ENCODE data around the gene GRAMD4.
A peak's percentile ranks its signal among the peaks of the same experiment; 100 is the strongest.

Gene GRAMD4

DNA sequence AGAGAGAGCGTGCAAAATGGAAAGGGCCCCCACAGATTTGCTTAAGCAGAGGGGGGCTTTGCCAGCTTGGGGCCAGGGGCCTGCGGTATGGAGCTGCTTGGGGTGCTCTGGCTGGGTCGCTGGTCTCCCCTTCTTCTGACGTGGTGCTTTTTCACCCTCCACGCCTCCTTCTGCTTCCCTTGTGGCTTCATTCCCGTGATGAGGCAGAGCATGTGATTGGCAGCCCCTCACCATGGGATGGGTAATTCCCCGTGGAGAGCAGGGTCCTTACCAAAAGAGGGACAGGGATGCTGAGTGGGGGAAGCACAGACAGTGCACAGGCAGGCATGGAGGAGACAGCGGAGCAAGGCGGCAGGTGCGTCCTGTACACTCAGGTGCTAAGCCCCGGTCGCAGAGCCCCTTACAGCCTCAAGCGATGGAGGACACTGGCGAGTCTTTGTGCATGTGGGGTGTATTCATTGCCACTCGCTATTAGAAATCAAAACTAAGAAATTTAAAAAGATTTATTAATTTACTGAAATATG is 19.9 kb upstream of the GRAMD4 start:
- Mint-ChIP-seq H3K9me3 (peaks cover 4% of the 10 kb centered on the region), H3K4me3 (no peak overlapping the region), H3K27me3 (no peaks in the 10 kb centered on the region), H3K36me3 (ENCODE audit: low read depth) (no peaks in the 10 kb centered on the region), H3K4me1 (peaks cover 15% of the 10 kb centered on the region), H3K27ac (no peak overlapping the region)
- DNase-seq (no peak), ATAC-seq (no peak)

DNA sequence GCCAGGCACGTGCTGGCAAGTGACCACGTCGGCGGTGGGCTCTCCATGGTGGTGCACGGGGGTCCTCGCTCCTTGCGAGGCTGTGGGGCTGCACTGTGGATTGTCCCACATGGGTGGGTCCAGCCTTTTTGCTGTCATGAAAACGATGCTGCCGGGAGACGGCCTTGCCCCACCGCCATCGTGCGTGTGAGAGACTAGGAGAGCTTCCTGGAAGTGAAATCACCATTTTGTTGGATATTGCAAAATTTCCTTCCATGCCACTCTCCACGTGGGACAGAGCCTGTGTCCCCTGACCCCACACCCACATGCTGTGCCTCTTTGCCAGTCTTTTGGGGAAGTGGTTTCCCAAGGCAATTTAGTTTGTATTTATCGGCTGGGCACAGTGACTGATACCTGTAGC is 18.2 kb upstream of the GRAMD4 start:
- ATAC-seq (no peak), DNase-seq (no peak)
- peaks cover 17% of the 10 kb centered on the region for H3K4me1 Mint-ChIP-seq
- no peaks in the 10 kb centered on the region for H3K27me3 Mint-ChIP-seq
- no peak overlapping the region for H3K27ac Mint-ChIP-seq
- H3K4me3 Mint-ChIP-seq = no peak overlapping the region
- H3K9me3 Mint-ChIP-seq = peaks cover 5% of the 10 kb centered on the region
- H3K36me3 Mint-ChIP-seq (ENCODE audit: low read depth) = no peaks in the 10 kb centered on the region

DNA sequence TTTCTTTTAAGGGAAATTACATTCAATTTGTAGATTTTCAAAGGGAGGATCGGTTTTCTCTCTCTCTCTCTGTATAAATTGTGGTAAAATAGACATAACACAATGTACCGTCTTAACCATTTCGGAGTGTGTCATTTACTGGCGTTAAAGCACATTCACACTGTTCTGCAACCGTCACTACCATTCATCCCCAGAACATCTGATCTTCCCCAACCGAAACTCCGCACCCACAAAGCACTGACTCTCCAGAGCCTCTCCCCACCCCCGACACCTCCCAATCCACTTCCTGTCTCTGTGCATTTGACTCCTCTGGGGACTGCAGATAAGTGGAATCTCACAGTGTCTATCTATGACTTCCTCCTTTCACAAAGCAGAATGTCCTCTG is 15.9 kb upstream of the GRAMD4 start:
- peaks cover 5% of the 10 kb centered on the region for H3K9me3 Mint-ChIP-seq
- peak; percentile 99 for ATAC-seq
- no peaks in the 10 kb centered on the region for H3K27me3 Mint-ChIP-seq
- H3K4me3 Mint-ChIP-seq = peak overlapping the region; percentile 74
- peak overlapping the region; percentile 85 for H3K27ac Mint-ChIP-seq
- DNase-seq = peak; percentile 75
- H3K4me1 Mint-ChIP-seq = peaks cover 17% of the 10 kb centered on the region
- H3K36me3 Mint-ChIP-seq (ENCODE audit: low read depth) = no peaks in the 10 kb centered on the region

DNA sequence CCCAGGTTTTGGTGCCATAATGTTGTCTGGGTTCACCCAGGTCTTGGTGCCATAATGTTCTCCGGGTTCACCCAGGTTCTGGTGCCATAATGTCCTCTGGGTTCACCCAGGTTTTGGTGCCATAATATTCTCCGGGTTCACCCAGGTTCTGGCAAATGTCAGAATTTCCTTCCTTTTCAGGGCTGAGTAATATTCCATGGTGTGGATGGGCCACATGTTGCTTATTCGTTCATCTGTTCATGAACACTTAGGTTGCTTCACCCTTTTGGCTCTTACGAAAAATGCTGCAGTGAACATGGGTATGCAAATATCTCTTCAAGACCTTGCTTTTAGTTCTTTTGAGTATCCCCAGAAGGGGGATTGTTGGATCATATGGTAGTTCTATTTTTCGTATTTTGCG is 15.1 kb upstream of the GRAMD4 start:
- ATAC-seq (no peak), DNase-seq (no peak)
- Mint-ChIP-seq H3K4me3 (no peak overlapping the region), H3K4me1 (peaks cover 17% of the 10 kb centered on the region), H3K9me3 (peaks cover 5% of the 10 kb centered on the region), H3K27ac (no peak overlapping the region), H3K27me3 (no peaks in the 10 kb centered on the region), H3K36me3 (ENCODE audit: low read depth) (no peaks in the 10 kb centered on the region)

DNA sequence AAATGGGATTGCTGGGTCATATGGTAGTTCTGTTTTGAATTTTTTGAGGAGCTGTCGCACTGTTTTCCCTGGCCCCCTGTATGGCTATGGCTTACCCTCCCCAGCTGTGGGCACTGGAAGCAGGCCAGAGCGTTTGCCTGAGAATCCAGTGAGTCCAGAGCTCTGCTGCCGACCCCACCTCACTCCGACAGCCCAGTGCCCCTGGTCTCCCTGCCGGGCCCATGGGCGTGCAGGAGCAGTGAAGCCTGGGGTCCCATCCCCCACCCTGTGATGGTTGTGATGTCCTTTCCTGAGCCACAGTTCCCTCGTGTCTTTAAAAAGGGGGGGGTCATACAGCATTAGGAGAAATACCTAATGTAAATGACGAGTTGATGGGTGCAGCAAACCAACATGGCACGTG is 13.3 kb upstream of the GRAMD4 start:
- H3K4me1 Mint-ChIP-seq = peaks cover 18% of the 10 kb centered on the region
- no peak for DNase-seq
- ATAC-seq = no peak
- H3K9me3 Mint-ChIP-seq = peaks cover 5% of the 10 kb centered on the region
- H3K4me3 Mint-ChIP-seq = no peak overlapping the region
- no peak overlapping the region for H3K27ac Mint-ChIP-seq
- no peaks in the 10 kb centered on the region for H3K36me3 Mint-ChIP-seq (ENCODE audit: low read depth)
- no peaks in the 10 kb centered on the region for H3K27me3 Mint-ChIP-seq

DNA sequence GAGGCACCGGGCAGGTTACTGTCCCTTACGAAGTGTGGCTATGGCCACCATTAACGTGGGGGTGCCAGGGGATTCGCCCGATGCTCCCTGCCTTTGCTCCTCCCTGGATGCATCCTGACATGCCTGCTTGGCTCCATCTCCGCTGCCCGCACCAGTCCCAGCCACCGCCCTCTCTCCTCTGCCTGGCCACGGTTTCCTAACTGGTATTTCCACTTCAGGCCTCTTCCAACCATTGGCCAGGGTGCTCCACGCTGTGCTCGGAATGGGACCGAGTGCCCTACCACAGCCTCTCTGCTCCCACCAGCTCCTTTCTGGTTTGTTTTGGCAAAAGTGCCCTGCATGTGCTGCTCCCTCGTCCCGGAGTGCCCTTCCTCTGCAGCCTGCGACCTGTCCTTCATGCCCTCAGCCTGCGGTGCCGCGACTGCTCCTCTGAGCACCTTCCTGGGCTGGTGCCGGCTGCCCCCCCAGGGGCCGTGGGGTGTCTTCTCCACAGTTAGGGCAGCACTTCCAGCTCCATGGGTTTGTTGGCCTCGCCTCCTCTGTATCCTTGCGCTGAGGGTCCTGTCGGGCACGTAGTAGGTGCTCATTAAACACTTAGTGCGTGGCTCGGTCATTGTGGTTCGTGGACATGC is 12.6 kb upstream of the GRAMD4 start:
- DNase-seq (no peak), ATAC-seq (no peak)
- no peaks in the 10 kb centered on the region for H3K36me3 Mint-ChIP-seq (ENCODE audit: low read depth)

DNA sequence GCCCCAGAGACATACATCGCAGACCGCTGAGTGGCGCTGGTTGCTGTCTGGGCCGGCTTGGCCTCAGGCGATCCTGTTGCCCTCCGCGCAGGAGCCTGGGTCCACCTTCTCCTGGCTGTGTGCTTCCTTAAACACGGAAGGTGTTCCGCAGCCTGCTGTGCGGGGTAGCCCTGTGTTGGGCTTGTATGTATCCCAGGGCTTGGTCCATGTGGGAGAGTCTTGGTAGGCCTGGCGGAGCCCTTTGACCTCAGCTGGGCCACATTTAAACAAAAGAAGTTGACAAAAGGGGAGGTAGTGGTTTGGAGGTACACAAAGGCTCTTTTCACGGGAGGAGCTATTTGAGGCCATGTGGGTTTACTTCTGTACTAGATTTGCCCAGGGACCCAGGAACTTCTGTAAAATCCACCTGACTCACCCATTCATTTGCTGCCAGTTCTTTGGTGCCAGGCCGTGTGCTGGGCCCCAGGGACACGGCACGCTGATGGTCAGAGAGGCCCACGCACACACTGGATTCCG is 11.0 kb upstream of the GRAMD4 start:
- Mint-ChIP-seq H3K4me3 (no peak overlapping the region), H3K9me3 (peaks cover 5% of the 10 kb centered on the region)
- no peak for DNase-seq

More for the DNA sequence above, 12.6 kb upstream of the GRAMD4 start:
- peaks cover 24% of the 10 kb centered on the region for H3K4me1 Mint-ChIP-seq
- no peak overlapping the region for H3K4me3 Mint-ChIP-seq
- peaks cover 2% of the 10 kb centered on the region for H3K27me3 Mint-ChIP-seq
- H3K9me3 Mint-ChIP-seq = peaks cover 5% of the 10 kb centered on the region
- H3K27ac Mint-ChIP-seq = no peak overlapping the region

DNA sequence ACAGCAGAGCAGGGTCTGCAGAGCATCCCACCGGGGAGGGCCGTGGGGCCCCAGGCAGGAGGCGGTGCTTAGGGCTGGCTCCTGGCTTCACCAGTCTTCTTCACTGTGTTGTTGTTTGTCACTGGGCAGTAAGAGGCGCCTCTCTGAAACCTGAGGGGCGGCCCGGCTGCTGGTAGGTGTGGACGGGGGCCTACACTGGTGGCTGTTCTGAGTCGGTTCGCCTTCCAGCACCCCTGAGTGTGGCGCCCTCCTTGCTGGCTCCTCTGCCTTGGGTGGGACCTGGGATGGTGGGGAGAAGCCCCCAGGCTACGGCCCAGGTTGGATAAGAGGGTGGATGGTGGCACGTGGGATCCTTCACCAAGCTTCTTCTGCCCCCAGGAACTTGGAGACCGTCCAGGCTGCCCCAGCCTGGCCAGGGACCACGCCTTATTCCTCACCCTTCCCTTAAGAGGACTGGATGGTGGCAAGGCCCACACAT is 10.4 kb upstream of the GRAMD4 start:
- Mint-ChIP-seq H3K4me1 (peaks cover 34% of the 10 kb centered on the region), H3K36me3 (ENCODE audit: low read depth) (no peaks in the 10 kb centered on the region), H3K9me3 (peaks cover 5% of the 10 kb centered on the region), H3K4me3 (no peak overlapping the region), H3K27ac (no peak overlapping the region), H3K27me3 (peaks cover 2% of the 10 kb centered on the region)
- ATAC-seq = no peak
- no peak for DNase-seq

More for the DNA sequence above, 11.0 kb upstream of the GRAMD4 start:
- no peak for ATAC-seq
- H3K27me3 Mint-ChIP-seq = peaks cover 2% of the 10 kb centered on the region
- H3K27ac Mint-ChIP-seq = no peak overlapping the region
- peaks cover 32% of the 10 kb centered on the region for H3K4me1 Mint-ChIP-seq
- no peaks in the 10 kb centered on the region for H3K36me3 Mint-ChIP-seq (ENCODE audit: low read depth)

DNA sequence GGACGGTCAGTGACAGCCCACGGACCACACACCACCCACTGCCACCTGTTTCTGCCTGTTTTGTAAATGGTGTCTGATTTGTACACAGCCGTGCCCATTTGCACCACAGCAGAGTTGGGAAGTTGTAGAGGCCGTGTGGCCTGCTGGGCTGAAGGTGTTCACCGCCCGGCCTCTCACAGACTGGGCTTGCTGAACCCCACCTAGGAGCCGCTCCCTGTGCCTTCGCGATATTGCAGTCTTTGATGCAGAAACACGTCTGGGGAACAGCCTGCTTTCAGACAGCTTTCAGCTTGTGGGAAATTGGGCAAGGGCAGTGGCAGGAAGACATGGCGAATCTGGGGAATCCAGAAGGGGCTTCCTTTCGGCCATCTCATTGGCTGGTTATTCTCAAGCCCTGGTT is 9.8 kb upstream of the GRAMD4 start:
- H3K36me3 Mint-ChIP-seq (ENCODE audit: low read depth) = no peaks in the 10 kb centered on the region
- no peak overlapping the region for H3K27ac Mint-ChIP-seq
- H3K27me3 Mint-ChIP-seq = peaks cover 2% of the 10 kb centered on the region
- peaks cover 1% of the 10 kb centered on the region for H3K9me3 Mint-ChIP-seq
- no peak overlapping the region for H3K4me3 Mint-ChIP-seq
- DNase-seq = no peak
- peaks cover 32% of the 10 kb centered on the region for H3K4me1 Mint-ChIP-seq
- no peak for ATAC-seq

DNA sequence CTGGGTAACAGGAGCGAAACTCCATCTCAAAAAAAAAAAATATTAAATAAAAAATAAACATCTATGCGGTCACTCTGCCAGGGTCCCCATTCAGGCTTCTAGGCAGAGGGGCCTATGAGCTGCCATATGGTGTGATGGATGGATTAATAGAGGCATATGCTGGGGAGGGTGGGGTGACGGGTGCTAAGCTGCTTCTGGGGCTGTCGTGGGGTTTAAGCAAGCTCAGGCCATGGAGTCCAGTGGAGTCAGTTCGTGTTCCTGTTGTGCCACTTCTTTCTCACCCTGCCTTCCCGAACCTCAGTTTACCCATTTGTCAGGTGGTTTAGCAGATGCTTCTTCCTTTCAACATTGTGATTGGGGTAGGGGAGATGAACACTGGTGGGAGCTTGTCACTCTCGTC is 9.0 kb upstream of the GRAMD4 start:
- DNase-seq = no peak
- ATAC-seq = no peak
- H3K27ac Mint-ChIP-seq = no peak overlapping the region
- H3K9me3 Mint-ChIP-seq = no peaks in the 10 kb centered on the region
- H3K4me1 Mint-ChIP-seq = peaks cover 30% of the 10 kb centered on the region
- no peaks in the 10 kb centered on the region for H3K36me3 Mint-ChIP-seq (ENCODE audit: low read depth)
- H3K27me3 Mint-ChIP-seq = peaks cover 2% of the 10 kb centered on the region
- H3K4me3 Mint-ChIP-seq = no peak overlapping the region

DNA sequence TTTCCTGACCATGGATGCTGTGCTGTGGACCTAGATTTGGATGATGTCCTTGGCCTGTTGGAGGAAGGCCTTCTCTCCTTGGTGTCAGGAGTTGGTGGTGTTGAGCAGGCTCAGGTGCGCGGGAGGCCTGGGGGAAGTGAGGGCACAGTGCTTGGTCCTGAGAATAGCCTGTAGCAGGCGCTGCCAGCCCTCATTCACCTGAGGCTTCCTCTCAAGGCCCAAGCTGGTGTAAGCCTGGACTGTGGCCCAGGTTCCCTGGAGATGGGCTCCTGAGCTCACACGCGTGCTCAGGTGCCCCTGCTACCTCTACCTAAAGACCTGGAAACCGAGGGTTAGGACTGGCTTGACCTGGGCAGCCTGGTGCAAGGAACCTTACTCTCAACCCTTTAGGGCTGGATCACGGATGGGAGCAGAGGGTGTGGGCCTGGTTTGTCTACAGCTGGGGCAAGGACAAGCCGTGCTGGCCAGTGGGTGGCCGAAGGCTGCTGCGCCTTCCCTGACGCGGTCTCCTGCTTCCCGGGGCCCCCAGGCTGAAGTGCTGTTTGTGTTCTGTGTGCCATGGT is 7.8 kb upstream of the GRAMD4 start:
- DNase-seq (no peak), ATAC-seq (no peak)
- no peaks in the 10 kb centered on the region for H3K36me3 Mint-ChIP-seq (ENCODE audit: low read depth)
- peaks cover 2% of the 10 kb centered on the region for H3K27me3 Mint-ChIP-seq
- peak overlapping the region; percentile 91 for H3K27ac Mint-ChIP-seq
- peaks cover 30% of the 10 kb centered on the region for H3K4me1 Mint-ChIP-seq
- no peaks in the 10 kb centered on the region for H3K9me3 Mint-ChIP-seq
- no peak overlapping the region for H3K4me3 Mint-ChIP-seq

DNA sequence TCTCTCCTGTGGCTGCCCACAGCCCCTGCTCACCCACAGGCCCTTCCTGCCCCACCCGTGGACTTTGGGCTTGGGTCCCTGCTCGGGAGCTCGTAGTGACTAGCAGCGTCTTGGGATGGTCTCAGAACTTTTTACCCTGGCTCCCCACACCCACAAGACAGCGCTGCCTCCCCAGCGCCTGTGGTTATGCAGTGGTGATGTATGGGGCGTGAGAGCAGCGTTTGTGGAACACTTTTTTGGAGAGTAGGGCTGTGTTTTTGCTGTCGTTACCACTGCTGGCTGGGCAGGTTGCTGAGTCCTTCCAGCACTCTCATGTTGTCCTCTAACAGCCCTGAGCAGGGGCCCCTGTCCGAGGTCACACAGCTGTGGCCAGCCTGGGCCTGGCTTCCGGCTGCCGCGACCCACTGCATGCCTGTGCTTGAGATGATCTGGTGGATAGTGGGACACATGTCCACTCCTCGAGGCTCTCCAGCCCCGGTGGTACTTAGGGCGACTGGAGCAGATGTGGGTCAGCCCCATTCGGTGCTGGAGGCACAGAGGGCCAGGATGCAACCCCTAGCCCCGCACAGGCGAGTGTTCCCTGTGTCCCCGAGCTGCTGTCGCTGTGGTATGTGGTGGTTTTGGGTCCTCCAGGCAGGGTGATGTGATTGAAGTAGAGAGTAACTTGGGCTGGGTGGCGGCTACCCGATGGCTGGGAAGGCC is 7.1 kb upstream of the GRAMD4 start:
- ATAC-seq (peak; percentile 67), DNase-seq (peak; percentile 55)
- H3K27me3 Mint-ChIP-seq = peaks cover 2% of the 10 kb centered on the region
- no peaks in the 10 kb centered on the region for H3K36me3 Mint-ChIP-seq (ENCODE audit: low read depth)
- H3K27ac Mint-ChIP-seq = peak overlapping the region; percentile 91
- no peaks in the 10 kb centered on the region for H3K9me3 Mint-ChIP-seq
- peaks cover 30% of the 10 kb centered on the region for H3K4me1 Mint-ChIP-seq
- H3K4me3 Mint-ChIP-seq = peak overlapping the region; percentile 84

DNA sequence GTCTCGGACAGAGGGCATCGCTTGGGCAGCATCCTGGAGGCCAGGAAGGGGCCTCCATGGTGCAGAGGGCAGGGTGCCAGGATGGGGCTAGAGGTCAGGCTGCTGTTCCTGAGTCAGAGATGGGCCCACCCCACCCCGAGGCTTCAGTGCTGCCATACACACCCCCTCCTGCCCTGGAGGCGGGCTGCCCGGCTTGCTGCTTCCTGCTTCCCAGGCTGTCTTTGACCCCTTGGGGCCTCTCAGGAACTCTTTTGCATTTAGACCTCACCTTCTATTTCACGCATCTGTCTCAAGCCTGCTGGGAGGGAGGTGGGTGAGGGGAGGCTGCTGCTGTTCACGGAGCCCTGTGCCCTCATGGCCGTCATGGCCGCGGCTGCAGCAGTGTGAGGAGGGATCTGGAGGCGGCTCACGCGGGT is 6.6 kb upstream of the GRAMD4 start:
- ATAC-seq (peak; percentile 45), DNase-seq (peak; percentile 50)
- Mint-ChIP-seq H3K4me1 (peaks cover 30% of the 10 kb centered on the region), H3K4me3 (peak overlapping the region; percentile 84), H3K9me3 (no peaks in the 10 kb centered on the region), H3K27me3 (peaks cover 2% of the 10 kb centered on the region), H3K27ac (peak overlapping the region; percentile 91), H3K36me3 (ENCODE audit: low read depth) (no peaks in the 10 kb centered on the region)

DNA sequence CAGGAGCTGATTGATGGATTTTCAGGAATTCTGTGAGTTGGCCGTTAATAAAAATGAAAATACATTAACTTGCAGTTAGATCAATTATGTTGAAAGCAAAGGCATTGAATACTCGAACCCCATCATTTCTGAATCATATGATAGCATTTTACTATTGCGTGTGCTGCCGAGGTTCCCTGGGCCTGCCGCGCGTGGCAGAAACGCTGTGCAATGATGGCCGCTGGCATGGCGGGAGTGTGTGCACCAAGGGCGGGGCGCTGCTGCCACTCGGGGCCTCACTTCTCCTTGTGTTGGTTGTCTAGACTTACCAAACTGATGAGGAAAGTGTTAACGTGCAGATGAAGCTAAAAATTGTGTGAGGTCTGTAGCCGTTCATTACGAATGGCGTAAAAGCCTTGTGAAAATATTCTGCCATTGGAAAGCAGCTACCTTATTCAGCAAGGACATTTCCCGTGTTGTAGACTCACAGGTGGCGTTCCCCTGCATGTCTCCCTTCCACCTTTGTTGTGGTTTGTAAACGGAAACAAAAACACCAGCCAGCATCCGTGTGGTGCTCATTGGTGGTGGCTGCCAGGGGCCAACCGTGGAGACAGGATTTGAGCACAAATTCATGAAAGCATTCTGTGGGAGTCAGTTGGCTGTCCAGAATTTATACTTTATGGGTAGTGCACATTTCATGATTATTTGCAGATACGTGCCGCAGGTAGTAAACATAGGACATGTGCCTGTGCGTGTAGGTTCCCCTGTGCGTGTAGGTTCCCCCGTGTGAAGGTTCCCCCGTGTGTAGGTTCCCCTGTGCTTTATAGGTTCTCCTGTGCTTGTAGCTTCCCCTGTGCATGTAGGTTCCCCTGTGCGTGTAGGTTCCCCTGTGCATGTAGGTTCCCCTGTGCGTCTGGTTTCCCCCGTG is 5.9 kb upstream of the GRAMD4 start:
- H3K27ac Mint-ChIP-seq = peak overlapping the region; percentile 91
- peak overlapping the region; percentile 84 for H3K4me3 Mint-ChIP-seq
- H3K4me1 Mint-ChIP-seq = peaks cover 30% of the 10 kb centered on the region

More for the DNA sequence above, 5.9 kb upstream of the GRAMD4 start:
- ATAC-seq (peak; percentile 70), DNase-seq (peak; percentile 57)
- Mint-ChIP-seq H3K9me3 (no peaks in the 10 kb centered on the region), H3K36me3 (ENCODE audit: low read depth) (no peaks in the 10 kb centered on the region), H3K27me3 (peaks cover 2% of the 10 kb centered on the region)

Measured in activated naive CD8-positive, alpha-beta T cell treated with anti-CD3 and anti-CD28 coated beads, Interleukin-2, amount 50 U/mL, for 24 hours (primary cell).